Stomach (tissue), 4 donors: ENCODE measurements around the gene TMEM62.

Experiments
- EP300 ChIP-seq: sonication (generic); formaldehyde crosslinking; IDR thresholded peaks from one replicate; pipeline ENCODE4 v1.6.1; 2017; ENCODE audit warnings: antibody characterized with exemption
- POLR2A ChIP-seq, 4 donors: fragments of 450-650 bp; IDR thresholded peaks; one replicate each; pipeline ENCODE4 v1.6.1; 2016; ENCODE audit warnings: antibody characterized with exemption in 4 of 4, control low read depth in 2 of 4, mild to moderate bottlenecking in 1 of 4, moderate library complexity in 1 of 4
- POLR2AphosphoS5 ChIP-seq, 3 donors: sonication (generic); formaldehyde crosslinking; IDR thresholded peaks; one replicate each; pipeline ENCODE4 v1.6.1; 2016; ENCODE audit warnings: antibody characterized with exemption in 3 of 3
- TF ChIP-seq, protein P1 (sequence below), 7 experiments: fragments of 450-650 bp in 4 of 7; fragments of 200-600 bp in 3 of 7; sonication (generic) in 3 of 7; IDR thresholded peaks; one replicate each; pipeline ENCODE4 v1.5.1; 2016 to 2019; ENCODE audit warnings: antibody characterized with exemption in 7 of 7, control low read depth in 2 of 7, mild to moderate bottlenecking in 1 of 7

DNA sequence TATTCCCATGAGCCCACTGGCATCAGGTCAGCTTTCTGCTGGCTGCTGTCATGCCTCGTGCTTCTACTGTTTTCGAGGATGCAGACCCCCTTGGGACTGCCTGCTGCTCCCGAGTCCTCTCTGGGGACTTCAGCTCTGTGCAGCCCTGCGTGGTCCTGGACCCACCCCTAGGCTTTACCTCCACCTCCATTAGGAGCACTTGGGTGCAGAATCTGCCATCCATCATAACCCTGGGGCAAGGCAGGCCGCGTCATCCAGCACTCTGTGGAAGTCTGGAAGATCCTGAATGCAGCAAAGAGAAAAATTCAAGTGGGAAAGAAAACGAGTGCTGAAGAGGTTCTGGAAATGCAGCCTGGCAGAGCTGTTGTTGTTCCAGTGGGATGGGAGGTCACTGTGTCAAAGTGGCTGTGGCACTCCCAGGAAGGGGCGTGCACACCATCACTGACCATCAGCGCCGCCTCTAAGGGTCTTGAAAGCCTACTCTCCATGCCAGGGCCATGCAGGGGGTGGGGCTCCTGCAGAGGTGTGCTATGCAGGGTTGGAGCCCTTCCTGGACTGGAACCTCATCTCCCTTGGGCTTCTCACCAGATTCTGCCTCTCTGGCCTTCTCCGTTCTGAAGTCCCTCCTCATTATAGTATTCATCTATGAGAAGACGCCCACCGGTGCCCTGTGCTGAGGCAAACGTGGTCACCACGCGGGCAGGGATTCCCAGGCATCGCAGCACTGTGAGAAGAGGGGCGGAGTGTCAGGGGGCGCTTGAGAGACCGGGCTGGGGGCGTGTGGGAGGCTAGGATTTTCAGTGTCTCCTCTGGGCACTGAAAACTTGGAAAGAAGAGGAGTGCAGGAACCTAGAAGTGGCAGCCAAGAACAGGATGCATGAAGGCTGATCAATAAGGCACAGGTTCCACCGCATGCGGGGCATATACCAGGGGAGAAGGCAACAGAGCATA is 74.9 kb downstream of the TMEM62 start:
- TF ChIP-seq, protein P1, sequence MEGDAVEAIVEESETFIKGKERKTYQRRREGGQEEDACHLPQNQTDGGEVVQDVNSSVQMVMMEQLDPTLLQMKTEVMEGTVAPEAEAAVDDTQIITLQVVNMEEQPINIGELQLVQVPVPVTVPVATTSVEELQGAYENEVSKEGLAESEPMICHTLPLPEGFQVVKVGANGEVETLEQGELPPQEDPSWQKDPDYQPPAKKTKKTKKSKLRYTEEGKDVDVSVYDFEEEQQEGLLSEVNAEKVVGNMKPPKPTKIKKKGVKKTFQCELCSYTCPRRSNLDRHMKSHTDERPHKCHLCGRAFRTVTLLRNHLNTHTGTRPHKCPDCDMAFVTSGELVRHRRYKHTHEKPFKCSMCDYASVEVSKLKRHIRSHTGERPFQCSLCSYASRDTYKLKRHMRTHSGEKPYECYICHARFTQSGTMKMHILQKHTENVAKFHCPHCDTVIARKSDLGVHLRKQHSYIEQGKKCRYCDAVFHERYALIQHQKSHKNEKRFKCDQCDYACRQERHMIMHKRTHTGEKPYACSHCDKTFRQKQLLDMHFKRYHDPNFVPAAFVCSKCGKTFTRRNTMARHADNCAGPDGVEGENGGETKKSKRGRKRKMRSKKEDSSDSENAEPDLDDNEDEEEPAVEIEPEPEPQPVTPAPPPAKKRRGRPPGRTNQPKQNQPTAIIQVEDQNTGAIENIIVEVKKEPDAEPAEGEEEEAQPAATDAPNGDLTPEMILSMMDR (IDR thresholded peaks at IDR 0.05), result no peak
- TF ChIP-seq EP300, result no peak
- TF ChIP-seq POLR2AphosphoS5 (IDR thresholded peaks at IDR 0.05), result no peak
- no peak for TF ChIP-seq POLR2A (IDR thresholded peaks at IDR 0.05)
